ENCODE data around the gene GLG1.

- TF ChIP-seq EZH2 (optimal IDR thresholded peaks at IDR 0.05; ENCODE audit: low read depth, low read length) = no peak
- no peak for TF ChIP-seq CTCF (IDR thresholded peaks at IDR 0.05; ENCODE audit: low read length)
Measured at GRCh38 chr16:74635303-74635702, 28.4 kb upstream of the GLG1 start.
